GM08714 (cell line): ENCODE measurements around the gene JMJD4.
"Not testable (repeated sequence)": the region's sequence is repeated elsewhere in the genome, so short reads cannot be mapped to it uniquely, and the experiment has no call there.

Experiments used
- H3K4me3 ChIP-seq: fragments of 200-500 bp; sonication (Bioruptor generic); 2 replicates; pipeline ENCODE4 v1.5.1; 2014; ENCODE audit warnings: mild to moderate bottlenecking, low read length, inconsistent platforms
- ZNF274 ChIP-seq: IDR thresholded peaks from 2 replicates; pipeline ENCODE4 v1.6.1; 2012; ENCODE audit warnings: mild to moderate bottlenecking, low read depth, low read length

The JMJD4 gene

GRCh38 chr1:227726924-227727599 lies 8.0 kb downstream of the JMJD4 start:
- no peak overlapping the region for H3K4me3 ChIP-seq
- no peak for TF ChIP-seq ZNF274

- no peak for TF ChIP-seq ZNF274
- H3K4me3 ChIP-seq, result no peak overlapping the region
Measured at GRCh38 chr1:227726318-227726717, 8.8 kb downstream of the JMJD4 start.

DNA sequence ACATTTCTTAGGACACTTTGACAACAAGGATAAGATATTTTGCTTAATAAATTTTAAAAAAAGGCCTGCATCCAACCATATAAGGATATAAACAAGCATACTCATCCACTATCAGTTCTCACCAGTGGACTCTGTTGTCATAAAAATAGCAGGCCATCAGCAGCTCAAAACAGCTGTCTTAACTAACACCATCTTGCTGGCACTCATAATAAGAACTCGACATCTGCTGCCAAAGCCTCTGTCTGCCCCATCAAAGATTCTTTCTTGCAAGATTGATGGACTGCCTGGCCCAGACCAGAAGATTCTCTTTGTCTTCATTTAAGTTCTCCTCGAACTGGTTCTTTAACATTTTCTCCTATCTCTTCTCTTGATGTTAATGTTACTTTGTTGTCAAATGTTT lies 10.1 kb downstream of the JMJD4 start:
- TF ChIP-seq ZNF274, result no peak
- no peak overlapping the region for H3K4me3 ChIP-seq

DNA sequence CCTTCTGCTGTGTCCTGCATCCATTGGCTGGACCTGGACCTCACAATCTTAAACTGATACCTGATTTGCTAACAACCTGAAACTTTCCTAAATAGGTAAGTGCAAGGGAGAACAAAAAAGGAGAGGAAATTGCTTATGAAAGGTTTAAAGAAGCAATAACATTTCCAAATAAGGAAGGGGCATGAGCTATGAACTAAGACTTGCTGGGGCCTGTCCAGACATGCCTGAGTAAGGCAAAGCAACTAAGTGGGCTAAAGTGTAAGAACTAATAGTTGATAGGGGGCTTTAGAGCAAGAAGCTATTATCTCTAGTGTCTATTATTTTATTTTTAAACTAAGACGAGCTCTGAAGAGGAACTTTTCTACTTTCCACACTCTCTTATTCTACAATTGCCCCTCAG lies 11.6 kb downstream of the JMJD4 start:
- H3K4me3 ChIP-seq, result no peak overlapping the region
- TF ChIP-seq ZNF274, result no peak

- no peak for TF ChIP-seq ZNF274
- H3K4me3 ChIP-seq, result no peak overlapping the region
Measured at GRCh38 chr1:227718932-227719331, 16.2 kb downstream of the JMJD4 start.

- no peak overlapping the region for H3K4me3 ChIP-seq
- TF ChIP-seq ZNF274, result no peak
Measured at GRCh38 chr1:227712648-227713047, 22.5 kb downstream of the JMJD4 start.

GRCh38 chr1:227710474-227710873 lies 24.6 kb downstream of the JMJD4 start:
- H3K4me3 ChIP-seq, result not testable (repeated sequence)

DNA sequence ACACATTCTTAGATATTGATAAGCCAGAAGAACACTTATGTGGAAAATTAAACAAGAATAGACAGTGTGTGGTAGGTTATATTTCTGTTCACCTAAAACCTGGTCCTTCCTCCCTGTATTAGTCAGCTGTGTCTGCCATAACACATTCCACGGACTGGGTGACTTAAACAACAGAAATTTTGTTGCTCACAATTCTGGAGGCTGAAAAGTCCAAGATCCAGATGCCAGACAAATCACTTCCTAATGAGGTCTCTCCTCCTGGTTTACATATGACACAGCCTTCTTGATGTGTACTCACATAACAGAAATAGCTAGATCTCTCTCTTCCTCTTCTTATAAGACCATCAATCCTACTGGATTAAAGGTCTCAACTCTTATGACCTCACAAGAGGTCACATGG lies 25.7 kb downstream of the JMJD4 start:
- H3K4me3 ChIP-seq, result no peak overlapping the region
- no peak for TF ChIP-seq ZNF274

DNA sequence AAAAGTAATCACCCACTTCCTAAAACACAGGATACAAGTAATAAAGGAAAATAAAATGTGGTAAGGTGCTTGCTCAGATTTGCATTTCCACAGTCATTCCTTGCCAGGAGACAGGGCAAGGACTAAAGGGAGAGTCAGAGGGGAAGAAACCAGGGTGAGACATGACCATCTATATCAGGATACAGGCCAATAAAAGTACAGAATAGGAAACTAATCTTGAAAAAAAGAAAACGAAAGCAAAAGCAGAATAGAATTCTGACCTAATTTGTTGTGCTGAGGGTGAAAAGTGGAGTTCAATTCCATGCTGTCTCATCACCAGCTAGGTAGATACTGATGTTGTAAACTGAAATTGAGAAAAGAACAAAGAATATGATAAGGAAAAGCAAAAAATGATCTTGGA lies 27.3 kb downstream of the JMJD4 start:
- H3K4me3 ChIP-seq, result no peak overlapping the region
- TF ChIP-seq ZNF274, result no peak

- H3K4me3 ChIP-seq, result not testable (repeated sequence)
Measured at GRCh38 chr1:227701631-227702030, 33.5 kb downstream of the JMJD4 start.

DNA sequence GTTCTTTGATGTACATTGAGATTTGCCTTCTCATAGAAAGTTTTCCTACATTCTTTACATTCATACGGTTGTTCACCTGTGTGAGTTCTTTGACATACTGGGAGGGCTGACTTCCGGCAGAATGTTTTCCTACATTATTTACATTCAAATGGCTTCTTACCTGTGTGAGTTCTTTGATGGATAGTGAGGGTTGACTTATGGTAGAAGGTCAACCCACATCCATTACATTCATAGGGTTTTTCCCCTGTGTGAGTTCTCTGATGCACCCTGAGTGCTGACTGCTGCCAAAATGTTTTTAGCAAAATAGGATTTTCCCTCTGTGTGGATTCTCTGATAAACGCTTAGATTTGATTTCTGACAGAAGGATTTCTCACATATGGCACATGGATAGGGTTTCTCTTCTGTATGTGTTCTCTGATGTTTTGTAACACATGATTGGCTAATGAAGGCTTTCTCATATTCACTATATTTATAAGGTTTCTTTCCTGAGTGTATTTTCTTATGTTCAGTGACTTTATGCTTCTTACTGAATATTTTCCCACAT lies 37.7 kb downstream of the JMJD4 start:
- TF ChIP-seq ZNF274, result peak; percentile 48; the same call in 1 of the 2 replicates
- no peak overlapping the region for H3K4me3 ChIP-seq

DNA sequence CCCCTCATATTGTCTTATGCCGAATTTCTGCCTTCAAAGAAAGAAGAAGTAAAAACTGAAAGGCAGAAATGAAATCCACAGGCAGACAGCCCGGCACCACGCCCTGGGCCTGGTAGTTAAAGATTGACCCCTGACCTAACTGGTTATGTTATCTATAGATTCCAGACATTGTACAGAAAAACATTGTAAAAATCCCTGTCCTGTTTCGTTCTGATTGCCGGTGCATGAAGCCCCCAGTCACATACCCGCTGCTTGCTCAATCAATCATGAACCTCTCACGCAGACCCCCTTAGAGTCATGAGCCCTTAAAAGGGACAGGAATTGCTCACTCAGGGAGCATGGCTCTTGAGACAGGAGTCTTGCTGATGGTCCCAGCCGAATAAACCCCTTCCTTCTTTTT lies 49.3 kb downstream of the JMJD4 start:
- no peak for TF ChIP-seq ZNF274
- no peak overlapping the region for H3K4me3 ChIP-seq
